WTC11 (cell line): ENCODE data around the gene SNCA. TPM values are rescaled to one million over a fixed set of nuclear protein-coding genes. Genes with fewer than 3 reads are reported as not detected.

Experiments
- ATAC-seq: fragments of 200-7000 bp; cut with Tn5 transposase; 2 replicates; pipeline ENCODE4 v1.10.0; 2021; ENCODE audit warnings: mild to moderate bottlenecking, moderate library complexity
- CTCF ChIA-PET: fragments of 300-600 bp; sonication (Branson Sonifier 250); formaldehyde crosslinking; loops from one replicate; lab custom pipeline; 2021; ENCODE audit warnings: antibody characterized with exemption; lab: Charles Lee
- POLR2A ChIA-PET: fragments of 350-600 bp; sonication (Branson Sonifier 250); formaldehyde crosslinking; loops from one replicate; lab custom pipeline; 2021; ENCODE audit warnings: antibody characterized with exemption; lab: Charles Lee
- DNase-seq: peaks from one replicate; pipeline ENCODE4 v3.0.0; 2021; ENCODE audit warnings: low spot score
- H3K27ac Mint-ChIP-seq: 2 replicates; pipeline ENCODE4 v1.8.0; 2021; ENCODE audit warnings: mixed read lengths
- H3K27me3 Mint-ChIP-seq: 2 replicates; pipeline ENCODE4 v1.8.0; 2021; ENCODE audit warnings: low read depth, mild to moderate bottlenecking, moderate library complexity, mixed read lengths
- H3K36me3 Mint-ChIP-seq: 2 replicates; pipeline ENCODE4 v1.8.0; 2021; ENCODE audit warnings: mixed read lengths
- H3K4me1 Mint-ChIP-seq: 2 replicates; pipeline ENCODE4 v1.8.0; 2022; ENCODE audit warnings: mixed read lengths
- H3K4me3 Mint-ChIP-seq: 2 replicates; pipeline ENCODE4 v1.8.0; 2021; ENCODE audit warnings: mild to moderate bottlenecking, moderate library complexity, mixed read lengths
- H3K9me3 Mint-ChIP-seq: 2 replicates; pipeline ENCODE4 v1.8.0; 2021; ENCODE audit warnings: mixed read lengths
- ATF3 ChIP-seq: sonication (generic); formaldehyde crosslinking; conservative IDR thresholded peaks from 2 replicates; pipeline ENCODE4 v1.8.1; 2022; ENCODE audit warnings: mild to moderate bottlenecking, missing genetic modification reagents
- FOXK1 ChIP-seq: sonication (generic); formaldehyde crosslinking; IDR thresholded peaks from 2 replicates; pipeline ENCODE4 v1.8.0; 2022; ENCODE audit warnings: mild to moderate bottlenecking, moderate library complexity, missing genetic modification reagents
- FOXP4 ChIP-seq: sonication (generic); formaldehyde crosslinking; IDR thresholded peaks from 2 replicates; pipeline ENCODE4 v1.8.0; 2022; ENCODE audit warnings: mild to moderate bottlenecking, missing genetic modification reagents
- GABPB1 ChIP-seq: sonication (generic); formaldehyde crosslinking; IDR thresholded peaks from 2 replicates; pipeline ENCODE4 v1.8.1; 2023; ENCODE audit warnings: mild to moderate bottlenecking, missing genetic modification reagents
- IRF1 ChIP-seq: sonication (generic); formaldehyde crosslinking; IDR thresholded peaks from 2 replicates; pipeline ENCODE4 v1.8.0; 2023; ENCODE audit warnings: missing genetic modification reagents
- KAT7 ChIP-seq: sonication (generic); formaldehyde crosslinking; IDR thresholded peaks from 2 replicates; pipeline ENCODE4 v1.8.1; 2023; ENCODE audit warnings: missing genetic modification reagents, mild to moderate bottlenecking, borderline replicate concordance
- MLX ChIP-seq: sonication (generic); formaldehyde crosslinking; IDR thresholded peaks from 2 replicates; pipeline ENCODE4 v1.8.1; 2023; ENCODE audit warnings: mild to moderate bottlenecking, missing genetic modification reagents, moderate library complexity
- MXD4 ChIP-seq: fragments of 250-450 bp; sonication (Bioruptor Pico); IDR thresholded peaks from 2 replicates; pipeline ENCODE4 v1.8.0; 2021; ENCODE audit warnings: mild to moderate bottlenecking, moderate library complexity, borderline replicate concordance
- OVOL2 ChIP-seq: fragments of 250-450 bp; sonication (Bioruptor Pico); IDR thresholded peaks from 2 replicates; pipeline ENCODE4 v1.9.0; 2021; ENCODE audit warnings: mild to moderate bottlenecking, borderline replicate concordance
- PRDM15 ChIP-seq: sonication (generic); formaldehyde crosslinking; IDR thresholded peaks from 2 replicates; pipeline ENCODE4 v1.8.0; 2022; ENCODE audit warnings: missing genetic modification reagents
- PRRX2 ChIP-seq: fragments of 250-450 bp; sonication (Bioruptor Pico); IDR thresholded peaks from 2 replicates; pipeline ENCODE4 v1.8.0; 2021; ENCODE audit warnings: mild to moderate bottlenecking
- RORB ChIP-seq: fragments of 250-450 bp; sonication (Bioruptor Pico); IDR thresholded peaks from 2 replicates; pipeline ENCODE4 v1.9.0; 2021; ENCODE audit warnings: mild to moderate bottlenecking
- SMAD3 ChIP-seq: sonication (generic); formaldehyde crosslinking; IDR thresholded peaks from 2 replicates; pipeline ENCODE4 v1.8.0; 2022; ENCODE audit warnings: missing genetic modification reagents, mild to moderate bottlenecking, borderline replicate concordance
- STAT6 ChIP-seq: sonication (generic); formaldehyde crosslinking; conservative IDR thresholded peaks from 2 replicates; pipeline ENCODE4 v1.8.1; 2023; ENCODE audit warnings: mild to moderate bottlenecking, low read depth, missing genetic modification reagents, moderate library complexity
- TEAD4 ChIP-seq: sonication (generic); formaldehyde crosslinking; IDR thresholded peaks from 2 replicates; pipeline ENCODE4 v1.8.0; 2022; ENCODE audit warnings: mild to moderate bottlenecking, missing genetic modification reagents
- USF2 ChIP-seq: sonication (generic); formaldehyde crosslinking; IDR thresholded peaks from 2 replicates; pipeline ENCODE4 v1.8.1; 2023; ENCODE audit warnings: mild to moderate bottlenecking, missing genetic modification reagents, moderate library complexity
- ZNF219 ChIP-seq: sonication (generic); formaldehyde crosslinking; IDR thresholded peaks from 2 replicates; pipeline ENCODE4 v1.8.0; 2023; ENCODE audit warnings: missing genetic modification reagents, mild to moderate bottlenecking, borderline replicate concordance
- ZNF396 ChIP-seq: fragments of 250-450 bp; sonication (Bioruptor Pico); IDR thresholded peaks from 2 replicates; pipeline ENCODE4 v1.8.0; 2021; ENCODE audit warnings: mild to moderate bottlenecking, moderate library complexity, borderline replicate concordance
- ZNF416 ChIP-seq: fragments of 250-450 bp; sonication (Bioruptor Pico); IDR thresholded peaks from 2 replicates; pipeline ENCODE4 v1.9.0; 2021; ENCODE audit warnings: mild to moderate bottlenecking, inconsistent platforms
- ZNF532 ChIP-seq: fragments of 250-450 bp; sonication (Bioruptor Pico); IDR thresholded peaks from 2 replicates; pipeline ENCODE4 v1.9.0; 2021; ENCODE audit warnings: mild to moderate bottlenecking, borderline replicate concordance
- total RNA-seq: library from RNA; stranded (reverse); gene quantifications from 3 replicates; pipeline ENCODE4 v1.2.3, GENCODE V29; 2021

The SNCA gene
- total RNA-seq, 1 experiment from 2014 or later = 15.0 TPM

GRCh38 chr4:89863533-89863932 is 26.6 kb upstream of the SNCA start:
- CTCF ChIA-PET = no interaction called here
- no peak for TF ChIP-seq ZNF396 (CRISPR knock-in tag)
- TF ChIP-seq IRF1 = no peak
- TF ChIP-seq STAT6 (CRISPR knock-in tag) = no peak
- TF ChIP-seq RORB (CRISPR knock-in tag) = no peak
- TF ChIP-seq FOXP4 (CRISPR knock-in tag) = no peak
- no peak for TF ChIP-seq MXD4 (CRISPR knock-in tag)
- TF ChIP-seq USF2 (CRISPR knock-in tag) = no peak
- no peak for TF ChIP-seq PRRX2 (CRISPR knock-in tag)
- no peak for TF ChIP-seq ZNF416 (CRISPR knock-in tag)
- no peak for TF ChIP-seq ZNF219
- no peak for TF ChIP-seq MLX (CRISPR knock-in tag)
- TF ChIP-seq OVOL2 (CRISPR knock-in tag) = no peak
- TF ChIP-seq SMAD3 = no peak
- no peak for TF ChIP-seq KAT7 (CRISPR knock-in tag)
- TF ChIP-seq GABPB1 (CRISPR knock-in tag) = no peak
- TF ChIP-seq FOXK1 = no peak
- TF ChIP-seq ATF3 (CRISPR knock-in tag) = no peak
- no peak for TF ChIP-seq PRDM15 (CRISPR knock-in tag)
- TF ChIP-seq ZNF532 (CRISPR knock-in tag) = no peak
- no peak for TF ChIP-seq TEAD4
- DNase-seq (no peak), ATAC-seq (no peak)
- POLR2A ChIA-PET = no interaction called here
- H3K4me3 Mint-ChIP-seq = no peak overlapping the region
- H3K27ac Mint-ChIP-seq = no peak overlapping the region
- H3K9me3 Mint-ChIP-seq = peaks cover 12% of the 10 kb centered on the region; the same call in 1 of the 2 replicates
- H3K4me1 Mint-ChIP-seq = no peaks in the 10 kb centered on the region
- no peaks in the 10 kb centered on the region for H3K27me3 Mint-ChIP-seq
- no peaks in the 10 kb centered on the region for H3K36me3 Mint-ChIP-seq
